Stromal cell of bone marrow (primary cell): ENCODE measurements around the gene IFT81.
A peak's percentile ranks its signal among the peaks of the same experiment; 100 is the strongest.
"Not testable (repeated sequence)": the region's sequence is repeated elsewhere in the genome, so short reads cannot be mapped to it uniquely, and the experiment has no call there.

ENCODE experiments used
- DNase-seq: peaks from one replicate; pipeline ENCODE4 v3.0.0-alpha.2; 2012; ENCODE audit warnings: low read depth

The IFT81 gene

GRCh38 chr12:110124269-110124995 is at the start of gene IFT81:
IFT81 (plus strand) TSS chr12:110124357; CDS start chr12:110127381, 3,024 bp downstream.
- DNase-seq: peak; percentile 85

GRCh38 chr12:110075880-110076279 is 48.3 kb upstream of the IFT81 start:
- no peak for DNase-seq

DNA sequence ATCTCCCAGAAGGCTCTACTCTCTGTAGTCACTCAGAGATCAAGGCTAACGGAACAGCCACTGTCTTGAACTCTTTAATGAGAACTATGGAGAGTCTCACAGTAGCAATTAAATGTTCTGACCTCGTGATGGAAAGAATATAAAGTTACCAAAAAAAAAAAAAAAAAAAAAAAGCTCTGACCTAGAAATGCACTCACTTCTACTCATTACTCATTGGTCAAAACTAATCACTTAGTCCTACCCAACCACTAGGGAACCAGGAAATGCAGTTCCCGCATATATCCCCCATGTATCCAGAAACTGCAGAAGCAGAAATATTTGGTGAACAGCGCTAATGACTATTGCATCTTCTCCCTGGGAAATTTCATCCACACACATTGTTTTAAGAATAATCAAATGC is 46.4 kb upstream of the IFT81 start:
- DNase-seq: no peak

DNA sequence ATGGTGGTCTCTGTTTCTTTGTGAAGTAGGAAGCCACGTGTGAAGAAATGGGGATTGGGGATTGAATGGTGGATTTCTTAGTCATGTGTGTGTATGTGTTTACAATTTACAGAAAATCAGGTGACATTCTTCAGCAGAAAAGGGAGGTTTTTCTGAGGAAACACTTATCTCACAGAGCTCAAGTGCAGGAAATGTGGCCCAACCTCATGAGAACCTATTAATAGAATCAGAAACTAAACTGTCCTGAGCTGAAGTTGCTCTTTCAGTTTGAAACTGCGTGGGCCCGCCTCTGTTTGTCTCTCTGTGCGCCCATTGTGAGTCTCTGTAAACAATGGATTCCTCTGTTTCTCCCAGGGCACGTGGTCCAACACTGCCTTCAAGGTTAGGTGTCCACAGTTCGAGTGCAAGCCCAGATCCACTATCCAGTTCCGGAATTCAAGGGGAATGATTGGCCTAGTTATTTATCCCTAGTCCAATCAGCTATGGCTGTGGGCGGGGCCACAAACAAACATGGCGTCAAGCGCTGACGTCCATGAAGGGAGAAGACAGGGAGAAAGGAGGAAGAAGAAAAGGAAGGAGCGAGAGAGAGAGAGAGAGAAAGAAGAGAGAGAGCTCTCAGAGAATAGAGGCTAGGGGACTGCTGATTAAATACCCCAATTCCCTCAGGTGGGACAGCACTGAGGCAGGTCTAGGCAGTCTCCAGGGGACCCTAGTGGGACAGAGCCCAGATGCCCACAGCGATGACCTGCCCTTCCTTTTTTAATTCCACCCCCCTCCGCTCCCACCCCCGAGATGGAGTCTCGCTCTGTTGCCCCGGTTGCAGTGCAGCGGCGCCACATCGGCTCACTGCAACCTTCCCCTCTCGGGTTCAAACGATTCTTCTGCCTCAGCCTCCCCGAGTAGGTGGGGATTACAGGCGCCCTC is 44.4 kb upstream of the IFT81 start:
- DNase-seq: no peak

GRCh38 chr12:110080410-110080809 is 43.7 kb upstream of the IFT81 start:
- no peak for DNase-seq

DNA sequence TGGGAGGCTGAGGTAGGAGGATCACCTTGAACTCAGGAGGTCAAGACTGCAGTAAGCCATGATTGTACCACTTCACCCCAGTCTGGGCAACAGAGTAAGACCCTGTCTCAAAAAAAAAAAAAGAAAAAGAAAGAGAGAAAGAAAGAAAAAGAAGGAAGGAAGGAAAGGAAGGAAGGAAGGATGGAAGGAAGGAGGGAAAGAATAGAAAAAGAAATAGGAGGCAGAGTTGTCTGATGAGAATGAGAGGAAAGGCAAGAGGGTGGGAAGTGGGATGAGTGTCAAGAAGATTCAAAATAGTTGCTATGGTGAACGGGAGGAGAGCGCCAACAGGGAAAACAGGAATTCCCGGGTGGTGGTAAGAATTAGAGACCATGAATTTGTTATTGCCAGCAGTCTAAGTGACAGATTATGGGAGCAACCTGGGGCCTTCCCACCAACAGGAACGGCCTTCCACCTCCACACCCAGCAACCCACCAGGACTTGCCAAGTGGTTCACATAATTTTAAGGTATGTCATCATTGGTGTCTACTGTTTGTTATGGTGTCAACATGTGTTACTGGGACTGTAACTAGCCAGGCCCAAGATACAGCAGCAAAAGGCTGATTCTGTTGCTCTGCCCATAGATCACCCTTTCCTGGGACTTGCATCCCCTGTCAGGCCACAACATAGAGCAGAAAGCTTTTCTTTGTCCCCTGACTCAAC is 39.7 kb upstream of the IFT81 start:
- DNase-seq: no peak

- DNase-seq: not testable (repeated sequence)
These were observed 35.9 kb upstream of the IFT81 start for GRCh38 chr12:110088216-110088615.

DNA sequence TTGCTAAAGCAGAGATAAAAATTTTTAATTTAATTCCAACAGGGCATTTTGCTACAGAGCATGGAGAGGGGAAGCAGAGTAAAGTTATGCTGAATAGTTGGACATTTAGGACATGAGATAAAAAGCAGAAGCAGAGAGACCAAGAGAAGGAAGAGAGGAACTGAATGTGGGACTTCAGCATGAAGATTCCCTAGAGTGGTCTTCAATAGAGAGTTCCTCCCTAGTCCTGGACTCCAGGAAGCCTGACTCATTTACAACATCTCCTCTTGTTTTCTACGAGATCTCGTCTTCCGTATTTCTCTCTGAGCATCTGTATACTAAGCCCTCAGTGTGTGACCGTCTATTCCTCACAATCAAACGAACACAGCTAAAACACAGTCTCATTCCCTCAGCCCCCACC is 35.2 kb upstream of the IFT81 start:
- no peak for DNase-seq

- DNase-seq: no peak
These were observed 33.7 kb upstream of the IFT81 start for GRCh38 chr12:110090266-110091135.

DNA sequence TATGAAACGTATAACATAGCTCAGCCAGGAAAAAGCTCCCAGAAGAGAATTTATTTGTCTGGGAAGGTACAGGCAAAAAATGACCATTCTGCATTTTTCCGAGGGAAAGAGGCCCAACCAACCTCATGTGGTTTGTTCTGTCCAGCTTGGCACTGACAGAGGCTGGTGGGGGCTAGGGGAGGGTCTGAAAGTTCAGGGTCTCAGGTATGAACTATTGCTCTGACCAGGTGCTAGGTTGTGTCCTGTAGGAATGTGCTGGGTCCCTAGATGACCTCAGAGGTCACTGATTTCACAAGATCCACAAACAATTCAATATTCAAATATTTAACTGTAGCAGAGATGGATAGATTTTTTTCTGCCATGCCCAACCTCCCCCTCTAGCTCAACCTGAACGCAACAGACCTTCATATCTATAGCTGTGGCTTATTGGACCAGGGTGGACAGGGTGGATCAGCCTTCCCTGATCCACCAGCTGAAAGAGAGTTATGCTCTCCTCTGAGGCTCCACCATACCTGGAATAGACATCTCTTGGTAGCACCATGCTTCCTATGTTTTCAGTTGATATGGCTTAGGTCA is 32.9 kb upstream of the IFT81 start:
- no peak for DNase-seq

- DNase-seq: no peak
These were observed 30.4 kb upstream of the IFT81 start for GRCh38 chr12:110093631-110094311.

DNA sequence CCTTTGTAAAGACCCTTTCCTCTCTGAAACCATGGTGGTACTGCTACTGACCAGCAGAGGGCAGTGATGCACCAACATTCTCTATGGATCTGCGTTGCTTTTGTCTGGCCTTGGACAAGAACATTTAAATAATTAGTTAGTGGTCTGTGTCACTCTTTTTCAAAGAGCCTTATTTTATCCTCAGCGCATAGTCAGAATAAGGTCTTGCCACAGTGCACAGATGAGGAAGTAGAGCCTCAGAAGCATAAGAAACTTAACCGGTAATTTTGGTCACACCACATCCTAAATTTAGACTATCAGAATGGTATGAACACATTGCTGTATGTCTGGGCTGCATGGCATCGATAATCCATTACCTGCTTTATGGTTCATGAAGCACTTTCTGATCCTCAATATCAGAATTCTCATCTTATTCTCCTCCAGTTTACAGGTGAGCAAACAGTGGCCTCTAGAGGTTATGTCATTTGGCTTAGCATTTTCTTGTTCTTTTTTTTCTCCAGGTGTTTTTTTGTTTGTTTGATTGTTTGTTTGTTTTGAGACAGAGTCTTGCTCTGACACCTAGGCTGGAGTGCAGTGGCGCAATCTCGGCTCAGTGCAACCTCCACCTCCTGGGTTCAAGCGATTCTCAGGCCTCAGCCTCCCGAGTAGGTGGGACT is 23.7 kb upstream of the IFT81 start:
- DNase-seq: peak; percentile 60

DNA sequence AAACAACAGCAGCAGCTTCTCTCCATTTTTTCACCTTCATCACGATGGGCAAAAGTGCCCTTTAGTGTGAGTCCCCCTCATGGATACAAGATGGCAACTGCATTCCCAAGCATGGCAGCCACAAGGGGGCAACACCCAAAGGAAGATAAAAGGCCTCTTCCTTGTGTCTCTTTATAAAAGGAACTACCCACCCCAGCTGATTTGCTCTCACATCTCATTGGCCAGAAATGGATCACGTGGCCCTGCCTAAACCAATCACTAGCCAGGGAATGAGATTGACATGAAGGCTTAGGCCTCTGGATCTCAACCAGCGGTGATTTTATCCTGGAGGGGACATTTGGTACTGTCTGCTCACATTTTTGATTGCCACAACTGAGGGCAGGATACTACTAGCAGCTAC is 21.9 kb upstream of the IFT81 start:
- DNase-seq: peak; percentile 36

GRCh38 chr12:110104188-110105094 is 19.7 kb upstream of the IFT81 start:
- DNase-seq: peak; percentile 40

DNA sequence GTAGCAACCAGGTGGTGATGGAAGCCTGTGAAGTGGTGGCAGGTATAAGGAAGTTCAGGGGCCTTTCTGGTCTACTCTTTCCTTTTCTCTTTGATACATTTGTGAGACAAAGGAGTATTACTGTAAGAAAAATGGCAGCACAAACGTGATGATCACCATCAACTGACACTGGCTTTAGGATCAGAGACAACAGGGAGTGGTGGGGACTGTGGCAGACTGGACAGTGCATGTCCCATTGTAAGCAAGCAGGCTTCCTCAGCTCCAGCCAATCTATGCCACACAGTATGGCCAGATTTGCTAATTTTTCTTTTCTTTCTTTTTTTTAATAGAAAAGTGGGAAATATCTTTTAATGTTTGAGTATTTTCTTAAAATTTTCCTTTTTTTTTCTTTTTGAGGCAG is 19.0 kb upstream of the IFT81 start:
- no peak for DNase-seq

DNA sequence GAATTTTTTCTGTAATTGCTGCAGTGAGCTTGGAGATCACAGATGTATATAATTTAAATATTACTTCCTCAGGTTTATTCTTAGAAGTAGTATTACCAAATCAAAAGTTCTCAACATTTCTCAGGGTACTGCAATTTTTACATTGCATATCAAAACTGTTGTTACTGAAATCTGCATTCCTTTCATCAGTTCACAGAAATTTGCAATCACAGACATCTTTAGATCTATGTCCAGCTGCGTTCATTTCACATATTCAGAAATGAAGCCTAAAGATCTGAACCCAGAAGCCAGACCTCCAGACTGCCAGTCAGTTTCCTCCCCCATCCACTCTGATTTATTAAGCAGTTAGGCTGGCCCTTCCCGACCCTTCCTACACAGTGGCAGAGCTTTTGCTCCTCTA is 18.2 kb upstream of the IFT81 start:
- no peak for DNase-seq

- peak; percentile 90 for DNase-seq
These were observed 16.5 kb upstream of the IFT81 start for GRCh38 chr12:110107369-110108281.
